DOHH2 (cell line): Measurements from ENCODE around the gene TAF4.

Source experiments
- H3F3A ChIP-seq: fragments of 200-600 bp; sonication (generic), shearing (Covaris generic); 2 replicates; pipeline ENCODE4 v1.6.0; 2016; ENCODE audit warnings: antibody characterized with exemption, mild to moderate bottlenecking; ENCODE audit not compliant: control insufficient read depth, insufficient read depth
- H3K27ac ChIP-seq: fragments of 200-600 bp; sonication (generic); 2 replicates; pipeline ENCODE4 v1.5.1; 2014; ENCODE audit warnings: low read depth, mild to moderate bottlenecking, low read length, moderate library complexity
- H3K27me3 ChIP-seq: fragments of 200-600 bp; sonication (generic); 2 replicates; pipeline ENCODE4 v1.6.1; 2014; ENCODE audit warnings: mild to moderate bottlenecking, low read length, mixed read lengths; ENCODE audit not compliant: control insufficient read depth
- H3K36me3 ChIP-seq: fragments of 200-600 bp; sonication (generic); 2 replicates; pipeline ENCODE4 v1.6.1; 2014; ENCODE audit warnings: mild to moderate bottlenecking, low read length, moderate library complexity, mixed read lengths; ENCODE audit not compliant: control insufficient read depth
- H3K4me1 ChIP-seq: fragments of 200-600 bp; sonication (generic); 2 replicates; pipeline ENCODE4 v1.6.1; 2014; ENCODE audit warnings: mild to moderate bottlenecking, low read length, mixed read lengths; ENCODE audit not compliant: control insufficient read depth
- H3K4me2 ChIP-seq: fragments of 200-600 bp; sonication (generic); 2 replicates; pipeline ENCODE4 v1.6.0; 2014; ENCODE audit warnings: mild to moderate bottlenecking, low read length, moderate library complexity
- H3K4me3 ChIP-seq: fragments of 200-600 bp; sonication (generic); 2 replicates; pipeline ENCODE4 v1.5.1; 2014; ENCODE audit warnings: mild to moderate bottlenecking, low read length, mixed read lengths
- H3K79me2 ChIP-seq: fragments of 200-600 bp; sonication (generic); 2 replicates; pipeline ENCODE4 v1.6.1; 2014; ENCODE audit warnings: mild to moderate bottlenecking, low read length, mixed read lengths; ENCODE audit not compliant: control insufficient read depth
- H3K9me2 ChIP-seq: fragments of 200-600 bp; sonication (generic); replicated peaks from 2 replicates; pipeline ENCODE4 v1.6.1; 2014; ENCODE audit warnings: mild to moderate bottlenecking, low read length, mixed read lengths; ENCODE audit not compliant: control insufficient read depth
- H3K9me3 ChIP-seq: fragments of 200-600 bp; sonication (generic); 2 replicates; pipeline ENCODE4 v1.6.1; 2014; ENCODE audit warnings: antibody characterized with exemption, low read length, mixed read lengths; ENCODE audit not compliant: control insufficient read depth, insufficient read depth
- H4K20me1 ChIP-seq: fragments of 200-600 bp; sonication (generic); 2 replicates; pipeline ENCODE4 v1.6.0; 2014; ENCODE audit warnings: low read depth, mild to moderate bottlenecking, antibody characterized with exemption, low read length, moderate library complexity; ENCODE audit not compliant: control insufficient read depth, insufficient read depth
- CTCF ChIP-seq: fragments of 200-600 bp; sonication (generic); IDR thresholded peaks from one replicate; pipeline ENCODE4 v1.5.1; 2014; ENCODE audit warnings: antibody characterized with exemption, mild to moderate bottlenecking, low read depth, low read length; ENCODE audit not compliant: poor library complexity, severe bottlenecking
- EZH2phosphoT487 ChIP-seq: fragments of 200-600 bp; sonication (generic); IDR thresholded peaks from 2 replicates; pipeline ENCODE4 v1.6.1; 2017; ENCODE audit warnings: borderline replicate concordance, mild to moderate bottlenecking, antibody characterized with exemption, low read length, moderate library complexity, mixed read lengths

Gene TAF4

GRCh38 chr20:62040933-62041332 is 24.7 kb downstream of the TAF4 start:
- Histone ChIP-seq H3K4me1 (peaks cover 68% of the 10 kb centered on the region), H3K9me3 (no peaks in the 10 kb centered on the region), H3K4me3 (no peak overlapping the region), H3K9me2 (no peaks in the 10 kb centered on the region), H3K27ac (no peak overlapping the region), H3K79me2 (peaks cover 100% of the 10 kb centered on the region), H3K4me2 (peak overlapping the region; percentile 79), H4K20me1 (peaks cover 8% of the 10 kb centered on the region; the same call in 1 of the 2 replicates), H3K27me3 (no peaks in the 10 kb centered on the region), H3K36me3 (no peaks in the 10 kb centered on the region), H3F3A (peaks cover 21% of the 10 kb centered on the region)
- TF ChIP-seq CTCF (no peak), EZH2phosphoT487 (no peak)

GRCh38 chr20:62040381-62040922 is 25.2 kb downstream of the TAF4 start:
- Histone ChIP-seq H3K79me2 (peaks cover 99% of the 10 kb centered on the region), H3K9me3 (no peaks in the 10 kb centered on the region), H3K4me3 (peak overlapping the region; percentile 62)

GRCh38 chr20:62039738-62040137 is 25.9 kb downstream of the TAF4 start:
- H3K27me3 ChIP-seq: no peaks in the 10 kb centered on the region
- peaks cover 63% of the 10 kb centered on the region for H3K4me1 ChIP-seq
- H3K4me3 ChIP-seq: peak overlapping the region; percentile 62
- TF ChIP-seq EZH2phosphoT487: no peak
- no peak for TF ChIP-seq CTCF
- peaks cover 99% of the 10 kb centered on the region for H3K79me2 ChIP-seq
- H3K9me2 ChIP-seq: no peaks in the 10 kb centered on the region
- no peaks in the 10 kb centered on the region for H3K9me3 ChIP-seq
- peak overlapping the region; percentile 79 for H3K4me2 ChIP-seq
- peaks cover 21% of the 10 kb centered on the region for H3F3A ChIP-seq
- H3K36me3 ChIP-seq: no peaks in the 10 kb centered on the region
- H3K27ac ChIP-seq: peak overlapping the region; percentile 37
- peaks cover 8% of the 10 kb centered on the region; the same call in 1 of the 2 replicates for H4K20me1 ChIP-seq

More at GRCh38 chr20:62040381-62040922, 25.2 kb downstream of the TAF4 start:
- H3F3A ChIP-seq: peaks cover 21% of the 10 kb centered on the region
- no peaks in the 10 kb centered on the region for H3K9me2 ChIP-seq
- no peaks in the 10 kb centered on the region for H3K27me3 ChIP-seq
- no peaks in the 10 kb centered on the region for H3K36me3 ChIP-seq
- peaks cover 68% of the 10 kb centered on the region for H3K4me1 ChIP-seq
- no peak overlapping the region for H3K27ac ChIP-seq
- H4K20me1 ChIP-seq: peaks cover 8% of the 10 kb centered on the region; the same call in 1 of the 2 replicates
- TF ChIP-seq CTCF (no peak), EZH2phosphoT487 (no peak)
- peak overlapping the region; percentile 79 for H3K4me2 ChIP-seq
